Osteocyte (in vitro differentiated cells): ENCODE measurements around the gene ELL3. TPM values are rescaled to one million over a fixed set of nuclear protein-coding genes. Genes with fewer than 3 reads are reported as not detected.

Experiments used
- DNase-seq: peaks from one replicate; pipeline ENCODE4 v3.0.0; 2021; ENCODE audit warnings: mixed read lengths; ENCODE audit not compliant: unreplicated experiment; ENCODE audit errors: extremely low spot score
- H3K27ac Mint-ChIP-seq: one replicate; pipeline ENCODE4 v1.8.0; 2021; ENCODE audit warnings: mild to moderate bottlenecking, mixed read lengths; ENCODE audit not compliant: unreplicated experiment
- H3K27me3 Mint-ChIP-seq: one replicate; pipeline ENCODE4 v1.8.0; 2021; ENCODE audit warnings: mixed read lengths; ENCODE audit not compliant: unreplicated experiment
- H3K36me3 Mint-ChIP-seq: one replicate; pipeline ENCODE4 v1.8.0; 2021; ENCODE audit warnings: mixed read lengths; ENCODE audit not compliant: unreplicated experiment
- H3K4me1 Mint-ChIP-seq: one replicate; pipeline ENCODE4 v1.8.0; 2021; ENCODE audit warnings: mixed read lengths; ENCODE audit not compliant: unreplicated experiment
- H3K4me3 Mint-ChIP-seq: one replicate; pipeline ENCODE4 v1.8.0; 2021; ENCODE audit warnings: mild to moderate bottlenecking, moderate library complexity, mixed read lengths; ENCODE audit not compliant: unreplicated experiment
- H3K9me3 Mint-ChIP-seq: one replicate; pipeline ENCODE4 v1.8.0; 2021; ENCODE audit warnings: mixed read lengths; ENCODE audit not compliant: unreplicated experiment
- total RNA-seq: library from RNA; stranded (reverse); gene quantifications from 2 replicates; pipeline ENCODE4 v1.2.1, GENCODE V29; 2021
- TF ChIP-seq, protein P1 (sequence below): fragments of 200-600 bp; sonication (generic); IDR thresholded peaks from 2 replicates; pipeline ENCODE4 v1.5.0; 2021; ENCODE audit warnings: antibody characterized with exemption, mild to moderate bottlenecking, moderate library complexity

Gene ELL3
- total RNA-seq, 1 donor from 2014 or later = 1.6 TPM

DNA sequence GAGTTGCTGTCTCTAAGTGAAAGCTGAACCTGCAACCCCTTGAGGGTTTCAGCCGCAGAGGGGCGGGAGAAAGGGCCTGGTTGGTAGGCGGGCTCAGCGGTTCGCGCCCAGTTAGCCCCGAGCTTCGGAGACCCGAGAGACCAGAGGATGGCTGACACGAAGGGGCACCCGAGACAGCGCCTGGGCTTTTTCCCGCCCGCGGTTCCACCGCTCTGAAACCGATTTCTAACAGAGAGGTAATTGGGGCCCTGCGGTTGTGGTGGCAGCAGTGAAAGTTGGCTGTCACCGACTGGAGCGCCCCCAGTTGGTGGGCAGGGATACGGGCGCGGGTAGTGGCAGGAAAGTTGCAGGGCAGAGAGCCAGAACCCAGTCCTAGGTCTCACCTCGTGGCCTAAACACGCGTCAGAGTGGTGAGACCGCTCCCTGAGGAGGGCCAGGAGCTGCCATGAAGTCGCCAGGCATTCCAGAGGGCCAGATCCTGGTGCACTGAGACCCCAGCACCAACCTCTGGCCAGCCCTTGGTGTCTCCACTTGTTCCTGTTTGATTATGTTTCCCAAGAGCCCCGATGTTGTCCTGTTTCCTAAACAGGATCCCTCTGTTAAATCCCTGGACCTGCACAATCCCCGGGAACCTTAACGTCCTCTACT lies 625 bp upstream of the ELL3 start:
- H3K27me3 Mint-ChIP-seq = no peaks in the 10 kb centered on the region
- peaks cover 8% of the 10 kb centered on the region for H3K36me3 Mint-ChIP-seq
- no peaks in the 10 kb centered on the region for H3K9me3 Mint-ChIP-seq
- H3K4me3 Mint-ChIP-seq = peak overlapping the region; percentile 86
- DNase-seq = peak; percentile 89
- TF ChIP-seq, protein P1, sequence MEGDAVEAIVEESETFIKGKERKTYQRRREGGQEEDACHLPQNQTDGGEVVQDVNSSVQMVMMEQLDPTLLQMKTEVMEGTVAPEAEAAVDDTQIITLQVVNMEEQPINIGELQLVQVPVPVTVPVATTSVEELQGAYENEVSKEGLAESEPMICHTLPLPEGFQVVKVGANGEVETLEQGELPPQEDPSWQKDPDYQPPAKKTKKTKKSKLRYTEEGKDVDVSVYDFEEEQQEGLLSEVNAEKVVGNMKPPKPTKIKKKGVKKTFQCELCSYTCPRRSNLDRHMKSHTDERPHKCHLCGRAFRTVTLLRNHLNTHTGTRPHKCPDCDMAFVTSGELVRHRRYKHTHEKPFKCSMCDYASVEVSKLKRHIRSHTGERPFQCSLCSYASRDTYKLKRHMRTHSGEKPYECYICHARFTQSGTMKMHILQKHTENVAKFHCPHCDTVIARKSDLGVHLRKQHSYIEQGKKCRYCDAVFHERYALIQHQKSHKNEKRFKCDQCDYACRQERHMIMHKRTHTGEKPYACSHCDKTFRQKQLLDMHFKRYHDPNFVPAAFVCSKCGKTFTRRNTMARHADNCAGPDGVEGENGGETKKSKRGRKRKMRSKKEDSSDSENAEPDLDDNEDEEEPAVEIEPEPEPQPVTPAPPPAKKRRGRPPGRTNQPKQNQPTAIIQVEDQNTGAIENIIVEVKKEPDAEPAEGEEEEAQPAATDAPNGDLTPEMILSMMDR = peak; percentile 90
- peaks cover 15% of the 10 kb centered on the region for H3K4me1 Mint-ChIP-seq
- H3K27ac Mint-ChIP-seq = peak overlapping the region; percentile 87

DNA sequence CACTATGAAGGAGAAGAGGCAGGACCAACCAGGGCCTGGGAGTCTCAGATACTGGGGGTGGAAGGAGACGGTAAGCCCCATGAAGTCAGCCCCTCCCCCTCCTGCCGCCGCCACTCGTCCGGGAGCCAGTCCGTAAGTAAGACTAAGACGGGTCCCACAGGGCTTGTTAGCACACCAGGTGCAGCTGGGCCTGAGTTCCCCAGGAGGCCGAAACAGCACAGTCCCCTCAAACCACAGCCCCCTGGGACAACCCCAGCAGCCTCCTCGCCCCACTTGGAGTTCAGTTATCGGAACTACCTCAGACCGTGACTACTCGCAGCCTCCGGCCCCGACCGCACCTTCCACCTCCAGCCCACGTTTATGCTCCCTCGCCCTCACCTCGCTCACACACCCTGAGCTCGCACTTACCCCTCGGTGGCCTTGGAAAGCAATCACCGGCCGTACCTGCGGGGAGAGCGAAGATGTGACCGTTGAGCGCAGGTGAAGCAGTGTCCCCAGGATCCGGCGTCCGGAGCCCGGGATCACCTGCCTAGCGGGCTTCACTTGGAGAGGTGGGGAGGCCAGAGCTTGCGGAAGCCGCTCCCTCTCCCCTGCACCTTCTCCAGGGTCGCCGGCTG lies 557 bp downstream of the ELL3 start:
- Mint-ChIP-seq H3K36me3 (peaks cover 17% of the 10 kb centered on the region), H3K4me1 (peaks cover 21% of the 10 kb centered on the region), H3K4me3 (peak overlapping the region; percentile 86), H3K27ac (no peak overlapping the region), H3K27me3 (no peaks in the 10 kb centered on the region), H3K9me3 (no peaks in the 10 kb centered on the region)
- TF ChIP-seq, protein P1 = no peak
- no peak for DNase-seq

DNA sequence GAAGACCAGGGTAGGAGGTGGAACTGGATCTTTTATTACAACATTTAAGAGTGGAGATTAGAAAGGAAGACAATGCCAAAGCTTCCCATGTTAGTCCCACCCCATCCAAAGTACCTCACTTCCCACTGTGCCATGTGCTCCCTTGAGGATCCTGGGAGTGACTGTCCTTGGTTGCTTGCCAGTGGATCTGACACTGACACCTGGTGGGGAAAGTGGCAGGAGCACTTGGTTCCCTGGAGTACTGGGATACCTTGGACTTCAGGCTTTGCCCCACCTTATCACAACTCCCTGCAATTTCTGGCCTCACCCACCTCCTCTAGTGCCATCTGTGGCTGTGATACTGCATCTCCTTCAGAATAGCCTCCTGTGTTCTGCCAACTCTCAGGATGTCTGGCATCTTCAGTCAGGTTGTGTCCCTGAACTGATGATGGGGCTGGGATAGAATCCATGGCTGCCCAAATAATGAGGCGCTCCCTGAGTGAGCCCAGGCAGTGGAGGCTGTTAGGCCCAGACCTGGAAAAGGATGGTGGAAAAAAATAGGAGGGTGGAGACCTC lies 1.3 kb downstream of the ELL3 start:
- TF ChIP-seq, protein P1 = peak; percentile 35
- DNase-seq = no peak
- no peaks in the 10 kb centered on the region for H3K9me3 Mint-ChIP-seq
- peaks cover 21% of the 10 kb centered on the region for H3K4me1 Mint-ChIP-seq
- H3K36me3 Mint-ChIP-seq = peaks cover 23% of the 10 kb centered on the region
- peak overlapping the region; percentile 86 for H3K4me3 Mint-ChIP-seq
- no peaks in the 10 kb centered on the region for H3K27me3 Mint-ChIP-seq
- peak overlapping the region; percentile 72 for H3K27ac Mint-ChIP-seq

DNA sequence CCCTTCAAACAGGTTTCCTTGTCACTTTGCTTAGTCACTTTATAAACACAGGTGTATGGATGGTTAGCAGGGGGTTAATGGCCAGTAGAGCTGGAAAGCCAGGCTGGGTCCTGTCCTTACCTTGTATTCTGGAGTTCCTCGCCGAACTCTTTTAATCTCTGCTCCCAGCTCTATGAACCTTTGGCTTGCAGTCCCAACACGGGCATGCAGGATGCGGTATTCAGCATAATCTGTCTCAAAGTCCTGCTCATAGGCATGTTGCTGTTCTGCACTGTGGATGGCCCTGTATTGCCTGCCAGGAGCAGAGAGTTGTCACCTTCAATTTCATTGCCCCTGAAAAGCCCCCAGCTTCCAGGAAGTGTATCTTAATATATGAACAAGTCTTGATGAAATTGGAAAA lies 2.7 kb downstream of the ELL3 start:
- Mint-ChIP-seq H3K4me3 (no peak overlapping the region), H3K27ac (no peak overlapping the region), H3K27me3 (no peaks in the 10 kb centered on the region), H3K36me3 (peaks cover 31% of the 10 kb centered on the region), H3K4me1 (peaks cover 21% of the 10 kb centered on the region), H3K9me3 (no peaks in the 10 kb centered on the region)
- TF ChIP-seq, protein P1 = no peak
- DNase-seq = no peak

DNA sequence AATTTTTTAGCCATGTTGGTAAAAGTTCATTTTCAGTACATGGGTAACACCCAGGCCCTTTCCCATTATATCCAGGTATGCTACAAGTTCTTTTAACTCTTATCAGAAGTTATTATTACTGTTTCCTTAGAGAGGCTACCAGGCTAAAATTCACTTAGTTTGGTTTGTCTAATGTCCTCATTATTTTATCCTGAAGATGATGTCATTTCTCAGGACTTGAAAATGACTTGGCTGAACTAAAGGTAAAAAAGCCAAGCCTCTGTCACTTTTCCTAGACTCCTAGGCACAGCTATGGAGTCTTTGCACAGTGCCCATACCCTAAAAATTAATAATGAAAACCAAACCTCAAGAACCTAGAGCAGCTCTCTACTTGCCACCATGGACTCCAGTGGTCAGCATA lies 4.1 kb downstream of the ELL3 start:
- Mint-ChIP-seq H3K27ac (no peak overlapping the region), H3K27me3 (no peaks in the 10 kb centered on the region), H3K4me1 (peaks cover 18% of the 10 kb centered on the region), H3K9me3 (no peaks in the 10 kb centered on the region), H3K36me3 (peaks cover 41% of the 10 kb centered on the region), H3K4me3 (no peak overlapping the region)
- TF ChIP-seq, protein P1 = no peak
- DNase-seq = no peak
